Inferior parietal cortex (tissue), 1 donor: Measurements from ENCODE around the gene PLPPR5.
"Not testable (repeated sequence)": the region's sequence is repeated elsewhere in the genome, so short reads cannot be mapped to it uniquely, and the experiment has no call there.

ENCODE experiments used
- DNase-seq: peaks from one replicate; pipeline ENCODE4 v3.0.0-alpha.2; 2016; ENCODE audit errors: extremely low spot score

Gene PLPPR5

GRCh38 chr1:99004861-99005442 lies at the start of gene PLPPR5:
Gene PLPPR5, minus strand, starts transcription at chr1:99004861. Its CDS starts 190 bp downstream, at chr1:99004671.
- DNase-seq = no peak

- no peak for DNase-seq
Observed at GRCh38 chr1:99051611-99052283, 47.1 kb upstream of the PLPPR5 start.

- DNase-seq = no peak
Observed at GRCh38 chr1:99049745-99050144, 45.1 kb upstream of the PLPPR5 start.

GRCh38 chr1:99036746-99037145 lies 32.1 kb upstream of the PLPPR5 start:
- not testable (repeated sequence) for DNase-seq

GRCh38 chr1:99018313-99018712 lies 13.7 kb upstream of the PLPPR5 start:
- no peak for DNase-seq

- DNase-seq = no peak
Observed at GRCh38 chr1:99017655-99018054, 13.0 kb upstream of the PLPPR5 start.

GRCh38 chr1:99010679-99011078 lies 6.0 kb upstream of the PLPPR5 start:
- DNase-seq = no peak

- no peak for DNase-seq
Observed at GRCh38 chr1:99007366-99007765, 2.7 kb upstream of the PLPPR5 start.

GRCh38 chr1:99005537-99005942 lies 879 bp upstream of the PLPPR5 start:
- DNase-seq = peak; percentile 44

GRCh38 chr1:99004254-99004860 lies 304 bp downstream of the PLPPR5 start:
- DNase-seq = no peak

- peak; percentile 34 for DNase-seq
Observed at GRCh38 chr1:99003581-99004253, 944 bp downstream of the PLPPR5 start.

GRCh38 chr1:98992844-98993243 lies 11.8 kb downstream of the PLPPR5 start:
- no peak for DNase-seq

GRCh38 chr1:98991127-98992012 lies 13.3 kb downstream of the PLPPR5 start:
- DNase-seq = no peak

- DNase-seq = no peak
Observed at GRCh38 chr1:98989556-98989907, 15.1 kb downstream of the PLPPR5 start.

GRCh38 chr1:98988904-98989555 lies 15.6 kb downstream of the PLPPR5 start:
- DNase-seq = no peak

- DNase-seq = no peak
Observed at GRCh38 chr1:98985687-98986086, 19.0 kb downstream of the PLPPR5 start.

GRCh38 chr1:98981917-98982513 lies 22.6 kb downstream of the PLPPR5 start:
- no peak for DNase-seq

GRCh38 chr1:98979463-98979862 lies 25.2 kb downstream of the PLPPR5 start:
- DNase-seq = no peak

- DNase-seq = no peak
Observed at GRCh38 chr1:98975810-98976209, 28.9 kb downstream of the PLPPR5 start.

GRCh38 chr1:98975113-98975512 lies 29.5 kb downstream of the PLPPR5 start:
- DNase-seq = peak; percentile 36
